HL-60 (cell line): Measurements from ENCODE around the gene CHMP6.

Experiments used
- DNase-seq, 2 experiments: peaks; one replicate each; pipeline ENCODE4 v3.0.0-alpha.2; 2010 to 2020; ENCODE audit warnings: low read depth in 1 of 2, low spot score in 1 of 2
- H3K27ac ChIP-seq: fragments of 250-450 bp; sonication (Bioruptor Pico); replicated peaks from 2 replicates; pipeline ENCODE4 v1.5.1; 2020; ENCODE audit warnings: mild to moderate bottlenecking, moderate library complexity
- H3K27me3 ChIP-seq: fragments of 250-450 bp; sonication (Bioruptor Pico); 2 replicates; pipeline ENCODE4 v1.5.1; 2021; ENCODE audit warnings: mild to moderate bottlenecking, moderate library complexity; ENCODE audit not compliant: insufficient read depth, poor library complexity, severe bottlenecking
- H3K4me3 ChIP-seq: replicated peaks from 2 replicates; pipeline ENCODE4 v1.5.1; 2011; ENCODE audit warnings: mild to moderate bottlenecking, control low read depth, low read length; ENCODE audit not compliant: insufficient read depth
- GABPA ChIP-seq: IDR thresholded peaks from 2 replicates; pipeline ENCODE4 v1.6.1; 2012; ENCODE audit warnings: low read depth
- POLR2AphosphoS5 ChIP-seq: IDR thresholded peaks from 2 replicates; pipeline ENCODE4 v1.6.1; 2012; ENCODE audit warnings: low read depth
- SPI1 ChIP-seq: IDR thresholded peaks from 2 replicates; pipeline ENCODE4 v1.6.1; 2012; ENCODE audit warnings: low read depth, mild to moderate bottlenecking, borderline replicate concordance
- TF ChIP-seq, protein P1 (sequence below): IDR thresholded peaks from one replicate; pipeline ENCODE4 v1.5.1; 2011; ENCODE audit warnings: low read length, control low read depth, inconsistent platforms; ENCODE audit not compliant: insufficient read depth
- TF ChIP-seq, protein P2 (sequence below): IDR thresholded peaks from 2 replicates; pipeline ENCODE4 v1.6.1; 2012; ENCODE audit warnings: low read depth; ENCODE audit not compliant: insufficient replicate concordance

CHMP6 gene

DNA sequence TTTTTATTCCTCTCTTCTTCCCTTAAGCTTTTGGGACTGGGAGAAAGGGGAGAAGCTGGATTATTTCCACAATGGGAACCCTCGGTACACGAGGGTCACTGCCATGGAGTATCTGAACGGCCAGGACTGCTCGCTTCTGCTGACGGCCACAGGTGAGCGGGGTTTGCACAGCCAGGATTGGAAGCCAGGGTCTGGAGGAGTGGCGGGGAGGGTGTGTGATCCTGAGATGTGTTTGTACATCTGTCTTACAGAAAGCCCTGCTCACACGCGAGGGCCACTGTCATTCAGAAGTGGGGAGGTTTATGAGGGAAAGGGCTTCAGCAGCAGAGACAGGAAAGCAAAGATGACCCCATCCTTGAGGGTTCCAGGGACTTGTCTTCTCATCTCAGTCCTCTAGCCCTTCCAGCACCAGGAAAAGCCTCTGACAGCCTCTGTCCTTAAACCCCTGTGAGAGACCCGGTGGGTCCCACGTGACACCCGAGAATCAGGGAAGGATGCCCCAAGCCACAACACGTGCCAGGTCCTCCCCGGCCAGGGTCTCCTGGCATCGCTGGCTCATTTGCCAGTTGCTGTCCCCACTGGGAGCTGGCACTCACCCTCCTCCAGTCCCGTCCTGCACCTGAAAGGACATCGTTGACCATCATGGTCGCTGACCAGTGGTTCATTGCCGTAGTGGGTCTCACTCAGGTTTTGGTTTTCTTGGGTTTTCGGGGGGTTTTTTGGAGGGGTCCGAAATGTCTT, 44.3 kb upstream of the CHMP6 start:
- Histone ChIP-seq H3K4me3 (no peak overlapping the region), H3K27me3 (no peaks in the 10 kb centered on the region), H3K27ac (no peak overlapping the region)
- DNase-seq = no peak
- TF ChIP-seq POLR2AphosphoS5 (no peak), SPI1 (no peak), GABPA (no peak)
- TF ChIP-seq, protein P1, sequence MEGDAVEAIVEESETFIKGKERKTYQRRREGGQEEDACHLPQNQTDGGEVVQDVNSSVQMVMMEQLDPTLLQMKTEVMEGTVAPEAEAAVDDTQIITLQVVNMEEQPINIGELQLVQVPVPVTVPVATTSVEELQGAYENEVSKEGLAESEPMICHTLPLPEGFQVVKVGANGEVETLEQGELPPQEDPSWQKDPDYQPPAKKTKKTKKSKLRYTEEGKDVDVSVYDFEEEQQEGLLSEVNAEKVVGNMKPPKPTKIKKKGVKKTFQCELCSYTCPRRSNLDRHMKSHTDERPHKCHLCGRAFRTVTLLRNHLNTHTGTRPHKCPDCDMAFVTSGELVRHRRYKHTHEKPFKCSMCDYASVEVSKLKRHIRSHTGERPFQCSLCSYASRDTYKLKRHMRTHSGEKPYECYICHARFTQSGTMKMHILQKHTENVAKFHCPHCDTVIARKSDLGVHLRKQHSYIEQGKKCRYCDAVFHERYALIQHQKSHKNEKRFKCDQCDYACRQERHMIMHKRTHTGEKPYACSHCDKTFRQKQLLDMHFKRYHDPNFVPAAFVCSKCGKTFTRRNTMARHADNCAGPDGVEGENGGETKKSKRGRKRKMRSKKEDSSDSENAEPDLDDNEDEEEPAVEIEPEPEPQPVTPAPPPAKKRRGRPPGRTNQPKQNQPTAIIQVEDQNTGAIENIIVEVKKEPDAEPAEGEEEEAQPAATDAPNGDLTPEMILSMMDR = no peak
- TF ChIP-seq, protein P2, sequence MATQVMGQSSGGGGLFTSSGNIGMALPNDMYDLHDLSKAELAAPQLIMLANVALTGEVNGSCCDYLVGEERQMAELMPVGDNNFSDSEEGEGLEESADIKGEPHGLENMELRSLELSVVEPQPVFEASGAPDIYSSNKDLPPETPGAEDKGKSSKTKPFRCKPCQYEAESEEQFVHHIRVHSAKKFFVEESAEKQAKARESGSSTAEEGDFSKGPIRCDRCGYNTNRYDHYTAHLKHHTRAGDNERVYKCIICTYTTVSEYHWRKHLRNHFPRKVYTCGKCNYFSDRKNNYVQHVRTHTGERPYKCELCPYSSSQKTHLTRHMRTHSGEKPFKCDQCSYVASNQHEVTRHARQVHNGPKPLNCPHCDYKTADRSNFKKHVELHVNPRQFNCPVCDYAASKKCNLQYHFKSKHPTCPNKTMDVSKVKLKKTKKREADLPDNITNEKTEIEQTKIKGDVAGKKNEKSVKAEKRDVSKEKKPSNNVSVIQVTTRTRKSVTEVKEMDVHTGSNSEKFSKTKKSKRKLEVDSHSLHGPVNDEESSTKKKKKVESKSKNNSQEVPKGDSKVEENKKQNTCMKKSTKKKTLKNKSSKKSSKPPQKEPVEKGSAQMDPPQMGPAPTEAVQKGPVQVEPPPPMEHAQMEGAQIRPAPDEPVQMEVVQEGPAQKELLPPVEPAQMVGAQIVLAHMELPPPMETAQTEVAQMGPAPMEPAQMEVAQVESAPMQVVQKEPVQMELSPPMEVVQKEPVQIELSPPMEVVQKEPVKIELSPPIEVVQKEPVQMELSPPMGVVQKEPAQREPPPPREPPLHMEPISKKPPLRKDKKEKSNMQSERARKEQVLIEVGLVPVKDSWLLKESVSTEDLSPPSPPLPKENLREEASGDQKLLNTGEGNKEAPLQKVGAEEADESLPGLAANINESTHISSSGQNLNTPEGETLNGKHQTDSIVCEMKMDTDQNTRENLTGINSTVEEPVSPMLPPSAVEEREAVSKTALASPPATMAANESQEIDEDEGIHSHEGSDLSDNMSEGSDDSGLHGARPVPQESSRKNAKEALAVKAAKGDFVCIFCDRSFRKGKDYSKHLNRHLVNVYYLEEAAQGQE = no peak

DNA sequence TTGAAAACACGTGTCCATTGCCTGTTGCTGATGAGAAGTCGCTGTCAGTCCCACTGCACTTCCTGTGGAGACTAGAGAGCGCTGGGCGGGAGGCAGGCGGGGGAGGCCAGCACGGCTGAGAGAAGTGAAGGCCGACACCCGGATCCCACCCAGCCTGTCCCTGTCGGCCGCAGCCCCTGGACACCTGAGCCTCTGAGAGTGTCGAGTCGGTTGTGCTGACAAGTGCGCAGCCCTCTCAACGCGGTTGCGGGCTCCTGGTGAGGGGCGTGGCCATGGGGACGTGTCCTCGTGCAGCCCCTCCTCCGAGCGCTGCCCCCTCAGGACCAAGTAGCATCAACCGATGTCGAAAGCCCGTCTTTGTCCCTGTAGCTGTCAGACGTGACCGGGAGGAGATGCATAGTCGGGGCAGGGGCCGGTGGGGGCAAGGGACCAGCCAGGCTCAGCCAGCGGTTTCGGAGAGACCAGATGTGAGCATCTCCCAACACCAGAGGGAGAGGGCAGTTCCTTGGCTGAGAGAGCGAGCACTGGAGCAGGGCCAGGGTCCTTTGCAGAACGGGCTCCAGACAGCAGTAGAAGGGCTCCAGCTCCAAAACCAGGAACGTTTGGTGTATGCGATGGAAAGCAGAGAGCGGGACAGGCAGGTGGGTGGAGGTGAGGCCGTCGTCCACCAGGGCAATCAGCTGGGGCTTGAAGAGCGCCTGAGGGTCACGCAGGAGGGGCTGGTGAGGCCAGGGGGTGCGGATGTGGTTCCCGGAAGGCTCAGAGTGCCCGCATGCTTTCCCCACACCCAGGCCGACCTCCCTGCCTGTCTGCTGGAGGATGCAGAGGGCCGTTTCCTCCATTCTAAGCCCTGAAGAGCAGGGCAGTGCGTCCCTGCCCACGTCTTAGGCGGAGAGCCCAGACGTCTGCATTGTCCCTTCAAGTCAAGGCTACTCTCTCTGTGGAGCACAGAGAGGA, 43.3 kb upstream of the CHMP6 start:
- H3K27me3 ChIP-seq = no peaks in the 10 kb centered on the region
- H3K27ac ChIP-seq = no peak overlapping the region
- TF ChIP-seq GABPA = no peak
- TF ChIP-seq, protein P2 = no peak
- no peak for TF ChIP-seq POLR2AphosphoS5
- no peak for TF ChIP-seq SPI1
- TF ChIP-seq, protein P1 = no peak
- no peak overlapping the region for H3K4me3 ChIP-seq
- DNase-seq = no peak

DNA sequence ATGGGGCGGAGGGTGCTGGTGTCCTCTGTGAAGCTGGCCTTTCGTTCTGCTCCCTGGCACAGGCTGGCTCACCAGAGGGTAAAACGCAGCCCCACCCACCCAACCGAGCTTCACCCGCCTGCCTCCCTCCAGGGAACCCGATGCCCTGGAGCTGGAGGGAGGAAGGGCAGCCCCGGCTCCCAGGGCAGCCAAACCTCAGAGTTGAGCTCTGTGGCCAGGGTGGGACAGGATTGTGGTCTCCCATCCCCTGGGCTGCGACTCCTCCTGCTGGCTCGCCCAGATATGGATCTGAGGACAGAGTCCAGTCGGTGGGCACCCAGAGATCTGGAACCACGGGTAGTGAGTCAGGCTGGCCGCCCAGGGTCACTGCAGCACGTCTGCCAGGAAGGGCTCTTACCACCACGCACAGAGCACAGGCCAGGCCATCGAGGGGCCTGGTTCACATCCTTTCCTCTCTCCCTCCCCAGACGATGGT, 42.6 kb upstream of the CHMP6 start:
- H3K27me3 ChIP-seq = no peaks in the 10 kb centered on the region
- no peak for DNase-seq
- H3K4me3 ChIP-seq = no peak overlapping the region
- TF ChIP-seq SPI1 (no peak), POLR2AphosphoS5 (no peak), GABPA (no peak)
- TF ChIP-seq, protein P2 = no peak
- TF ChIP-seq, protein P1 = no peak
- no peak overlapping the region for H3K27ac ChIP-seq
